NCI-H2227 treated with DMSO at 0.1 percent for 48 hours (cell line): Measurements from ENCODE around the gene POC1B.
"Not testable (repeated sequence)": the region's sequence is repeated elsewhere in the genome, so short reads cannot be mapped to it uniquely, and the experiment has no call there.

Experiments used
- DNase-seq: peaks from one replicate; lab custom pipeline; 2025; lab: John Stamatoyannopoulos, UW

The POC1B gene

DNA sequence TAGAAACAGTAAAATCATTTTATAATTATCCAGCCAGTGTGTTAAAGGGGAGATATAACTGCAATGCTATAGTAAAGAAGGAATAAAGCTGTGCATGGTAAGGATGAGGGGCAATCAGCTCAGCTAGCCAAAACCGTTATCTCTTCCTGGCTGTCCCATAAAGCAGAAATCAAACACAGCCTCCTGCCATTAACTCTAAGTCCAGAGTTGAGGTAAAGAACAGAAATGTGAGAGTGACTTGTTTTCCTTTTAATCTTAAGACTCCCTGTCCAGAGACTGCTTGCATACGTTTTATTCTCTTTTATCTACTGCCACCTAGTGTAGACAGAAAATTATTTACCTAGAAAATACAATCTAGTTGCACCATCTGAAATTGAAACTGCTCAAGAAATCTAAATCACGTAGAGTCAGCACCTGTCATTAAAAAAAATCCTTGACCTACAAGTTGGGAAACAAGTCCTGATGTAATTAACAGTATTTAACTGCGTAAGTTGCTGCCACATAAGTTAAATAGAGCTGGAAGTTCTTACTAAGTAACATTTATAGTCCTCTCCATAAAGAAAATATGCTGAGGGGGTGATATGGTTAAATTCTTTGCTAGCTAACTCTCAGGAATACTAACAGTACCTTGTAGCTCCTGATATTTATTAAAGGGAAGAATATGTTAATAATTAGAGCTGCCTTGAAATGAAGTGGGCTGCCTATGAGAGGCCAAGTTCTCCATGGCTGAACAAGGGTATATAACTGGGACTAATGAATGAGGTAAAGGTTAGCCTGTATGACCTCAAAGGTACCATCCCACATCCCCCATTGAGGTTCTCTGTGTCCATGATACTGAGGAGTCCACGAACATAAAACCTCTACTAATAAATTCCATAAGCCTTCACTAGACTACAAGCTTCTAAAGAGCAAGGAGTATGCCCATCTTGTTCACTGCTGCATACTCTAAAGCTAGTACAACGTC lies 63.9 kb downstream of the POC1B start:
- peak; percentile 78 for DNase-seq

DNA sequence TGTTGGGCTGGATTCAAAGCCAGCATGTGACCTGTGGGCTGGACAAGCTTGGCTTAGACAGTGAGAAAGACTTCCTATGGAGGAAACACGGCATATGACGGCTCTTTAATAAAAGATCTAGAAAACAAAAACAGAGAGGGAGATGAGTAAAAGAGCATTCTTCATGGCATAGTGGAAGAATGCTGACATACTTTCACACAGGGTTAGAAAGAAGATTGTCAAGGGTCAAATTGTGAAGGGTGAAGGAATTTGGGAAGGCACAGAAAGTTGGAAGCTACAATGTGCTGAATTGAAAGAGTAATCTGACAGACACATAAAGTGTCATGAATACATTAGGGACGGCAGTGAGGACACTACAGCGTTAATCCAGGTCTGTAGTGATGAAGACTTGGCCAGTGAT lies 64.7 kb downstream of the POC1B start:
- no peak for DNase-seq

DNA sequence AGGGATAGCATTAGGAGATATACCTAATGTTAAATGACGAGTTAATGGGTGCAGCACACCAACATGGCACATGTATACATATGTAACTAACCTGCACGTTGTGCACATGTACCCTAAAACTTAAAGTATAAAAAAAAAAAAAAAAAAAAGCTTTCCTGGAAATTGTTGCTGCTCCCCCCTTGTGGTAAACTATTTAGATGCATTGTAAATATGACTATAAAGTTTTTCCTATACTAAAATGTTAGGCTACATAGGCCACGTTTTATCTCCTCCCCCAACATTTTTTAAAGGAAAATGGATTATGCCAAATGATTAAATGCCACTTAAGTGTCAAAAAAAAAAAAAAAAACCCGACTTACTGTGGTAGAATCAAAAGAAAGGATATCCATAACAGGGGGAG lies 66.6 kb downstream of the POC1B start:
- DNase-seq: not testable (repeated sequence)

DNA sequence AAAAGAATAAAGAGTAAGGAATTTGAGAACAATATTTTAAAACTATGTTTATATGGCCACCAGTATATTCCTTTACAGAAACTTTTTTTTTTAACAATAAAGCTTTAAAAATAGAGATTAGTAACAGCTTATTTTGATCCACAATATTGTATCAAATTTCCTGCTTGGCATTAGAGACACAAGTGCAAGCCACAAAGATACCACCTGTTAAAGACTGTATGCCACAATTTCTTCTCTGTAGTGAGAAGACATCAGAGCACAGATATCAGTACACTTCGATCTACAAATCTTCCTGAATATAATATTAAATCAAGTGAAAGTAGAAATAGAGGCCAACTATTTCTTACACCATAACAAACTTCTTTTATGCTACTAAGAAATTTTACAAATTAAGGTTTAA lies 69.3 kb downstream of the POC1B start:
- DNase-seq: no peak

DNA sequence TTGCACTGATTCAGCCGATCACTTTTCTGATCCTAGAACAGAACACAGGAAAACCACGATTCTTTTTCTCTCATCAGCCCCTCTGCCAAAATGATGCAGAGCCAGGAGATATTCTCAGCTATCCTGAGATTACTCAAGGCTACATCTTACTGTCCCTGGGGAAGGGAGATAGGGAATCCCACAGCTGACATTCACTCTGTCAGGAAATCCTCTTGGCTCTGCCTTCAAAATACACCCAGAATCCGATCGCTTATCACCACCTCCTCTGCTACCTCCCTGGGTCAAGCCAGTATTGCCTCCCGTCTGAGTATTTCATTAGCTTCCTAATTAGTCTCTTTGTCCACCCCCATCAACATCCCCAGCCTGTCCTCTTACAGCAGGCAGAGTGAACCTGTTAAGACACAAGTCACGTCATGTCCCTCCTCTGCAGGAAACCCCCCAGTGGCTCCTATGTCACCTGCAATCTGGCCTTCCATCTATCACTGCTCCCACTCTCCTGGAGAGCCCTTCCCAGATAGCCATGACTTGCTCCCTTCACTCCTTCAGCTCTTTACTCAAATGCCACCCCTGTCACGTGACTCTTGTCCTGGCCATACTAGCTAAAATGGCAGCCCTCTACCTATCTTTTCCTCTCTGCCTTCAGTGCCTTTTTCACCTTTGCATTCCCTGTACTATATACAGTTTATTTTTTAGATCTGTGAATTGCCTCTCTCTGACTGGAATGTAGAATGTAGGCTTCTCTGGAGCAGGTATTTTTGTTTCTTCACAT lies 71.6 kb downstream of the POC1B start:
- DNase-seq: no peak

DNA sequence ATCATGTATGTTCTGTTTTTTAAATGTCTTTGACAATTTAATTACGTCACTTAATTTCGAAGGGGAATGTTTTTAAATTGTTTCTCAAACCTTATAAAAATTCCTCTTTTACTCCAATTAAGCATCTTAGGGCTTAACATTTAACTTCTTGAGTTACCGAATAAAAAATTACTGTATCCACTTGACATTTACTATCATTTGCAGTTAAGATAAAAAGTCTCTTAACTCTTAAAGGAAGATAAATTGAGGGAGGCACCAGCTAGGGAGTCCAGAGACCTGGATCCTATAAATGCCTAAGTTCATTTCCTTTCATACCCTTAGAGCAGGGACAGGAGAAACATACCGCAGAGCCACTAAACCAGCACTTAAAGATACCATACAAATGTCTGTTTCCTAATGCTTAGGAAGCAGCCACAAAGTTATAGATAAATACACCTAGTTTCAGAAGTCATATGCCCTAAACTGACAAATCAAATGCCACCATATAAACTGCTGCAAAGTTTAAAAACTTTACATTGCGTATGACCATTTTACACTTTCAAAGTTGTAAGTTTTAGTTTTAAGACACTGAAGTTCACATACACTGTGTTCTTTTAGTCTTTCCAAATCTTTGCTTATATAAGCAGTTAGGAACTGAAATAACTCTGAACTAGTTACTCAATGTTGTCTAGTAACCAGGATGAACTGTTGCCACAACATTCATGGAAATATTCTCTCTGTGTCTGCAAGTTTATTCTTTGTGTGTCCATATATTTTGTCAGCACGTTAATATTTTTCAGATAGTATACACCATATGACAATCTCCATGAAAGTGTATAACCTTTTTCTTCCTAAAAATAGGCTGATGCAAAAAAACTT lies 72.5 kb downstream of the POC1B start:
- DNase-seq: no peak

DNA sequence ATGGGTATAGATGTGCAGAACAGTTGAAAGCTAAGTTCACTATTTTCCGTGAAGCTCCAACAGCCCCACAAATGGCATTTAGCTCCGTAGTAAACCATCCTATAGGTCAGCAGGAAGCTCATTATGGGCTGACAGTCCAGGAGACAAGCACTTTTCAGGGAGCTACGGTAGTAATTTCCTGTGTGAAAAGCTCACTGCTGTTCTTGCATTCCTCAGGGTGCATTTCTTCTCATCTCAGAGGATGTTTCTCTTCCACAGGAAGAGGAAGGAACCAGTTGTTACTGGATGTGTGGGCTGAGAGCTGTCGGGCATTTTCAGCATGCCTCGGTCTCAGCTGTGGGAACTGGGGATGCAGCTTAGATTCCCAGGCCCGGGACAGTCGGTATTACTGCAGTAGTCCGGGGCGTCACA lies 74.0 kb downstream of the POC1B start:
- DNase-seq: peak; percentile 15

DNA sequence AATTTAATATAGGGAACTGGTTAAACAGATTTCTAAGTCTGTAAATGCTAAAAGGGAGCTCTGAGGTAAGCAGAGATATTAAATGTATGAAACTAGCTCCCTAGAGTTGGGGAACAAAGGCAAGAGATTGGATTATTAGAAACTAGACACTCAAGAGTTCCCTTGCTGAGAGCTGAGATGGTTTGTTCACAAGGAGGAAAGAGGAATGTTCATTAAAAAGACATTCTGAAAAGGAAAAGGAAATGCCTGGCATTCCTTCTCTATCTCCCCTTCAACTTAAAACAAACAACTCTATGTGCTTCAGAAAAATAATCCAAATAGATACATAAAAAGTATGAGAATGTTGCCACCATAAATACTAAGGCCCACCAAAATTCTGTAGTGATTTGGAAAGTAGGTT lies 74.9 kb downstream of the POC1B start:
- no peak for DNase-seq

DNA sequence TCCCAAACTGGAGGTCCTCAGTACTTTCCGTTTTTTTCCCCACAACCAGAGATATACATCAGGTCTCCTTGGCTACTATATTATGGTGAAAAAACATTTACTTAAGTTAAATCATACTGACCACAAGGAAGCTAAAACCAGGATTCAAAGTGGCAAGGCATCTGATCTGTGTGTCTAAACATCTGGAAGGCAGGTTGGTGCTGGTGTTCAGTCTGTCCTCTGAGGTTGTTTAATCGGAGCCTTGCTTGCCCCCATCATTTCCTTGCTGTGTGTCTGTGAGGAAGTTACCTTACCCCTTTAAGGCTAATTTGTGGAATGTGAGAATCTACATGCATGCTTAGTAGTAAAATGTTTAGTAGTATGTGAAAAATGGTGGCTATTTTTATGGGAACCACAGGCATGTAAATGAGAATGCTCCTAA lies 76.9 kb downstream of the POC1B start:
- no peak for DNase-seq

DNA sequence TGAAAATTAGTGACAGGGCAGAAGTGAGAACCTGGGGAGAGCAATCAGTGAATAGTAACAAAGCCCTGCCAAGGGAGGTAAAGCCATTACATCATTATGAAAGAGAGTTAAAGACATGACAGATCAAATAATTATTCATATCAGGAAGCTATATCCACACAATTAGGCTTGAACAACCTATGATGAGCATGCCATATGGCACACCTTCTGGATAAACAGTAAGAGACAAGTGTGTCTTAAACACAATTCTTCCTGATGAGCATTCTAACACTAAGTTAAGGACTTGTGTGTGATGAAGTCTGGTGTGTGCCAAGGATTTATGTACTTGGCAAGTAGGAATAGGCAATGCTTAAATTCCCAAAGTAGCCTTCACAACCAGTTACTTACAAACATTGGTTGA lies 77.3 kb downstream of the POC1B start:
- DNase-seq: no peak

DNA sequence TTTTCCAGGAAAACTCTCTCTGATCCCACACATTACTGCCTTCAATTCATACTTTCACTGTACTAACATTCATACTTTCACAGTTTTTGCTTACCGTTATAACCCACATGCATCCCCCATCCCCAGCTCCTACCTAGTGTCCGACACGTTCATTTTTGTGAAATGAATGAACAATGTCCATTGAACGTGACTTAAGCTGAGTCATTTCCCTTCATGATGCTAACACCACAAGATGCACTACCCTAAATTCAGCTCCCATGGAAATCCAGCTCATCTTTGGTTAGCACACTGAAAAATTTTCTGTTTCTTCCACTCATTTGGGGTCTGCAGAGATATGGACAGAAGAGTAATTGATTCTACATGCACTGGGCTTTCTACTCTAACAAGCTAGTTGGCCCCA lies 85.9 kb downstream of the POC1B start:
- no peak for DNase-seq

DNA sequence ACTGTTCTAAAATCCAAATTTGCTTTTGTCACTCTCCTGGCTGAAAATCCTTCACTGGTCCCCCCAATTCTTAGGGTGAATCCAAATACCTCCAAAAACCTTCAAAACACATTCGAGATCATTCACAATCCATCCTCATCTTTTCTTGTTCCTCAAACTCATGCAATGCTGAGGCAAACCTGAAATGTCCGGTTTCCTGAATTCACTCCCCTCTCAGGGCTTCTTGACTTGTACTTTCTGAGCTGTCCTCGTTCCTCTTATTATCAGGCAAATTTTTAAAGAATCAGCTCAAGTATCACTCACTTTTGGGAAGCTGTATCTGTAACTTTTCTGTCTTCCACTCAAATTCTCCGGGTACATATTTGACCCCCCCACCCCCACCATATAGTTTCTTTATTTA lies 88.6 kb downstream of the POC1B start:
- no peak for DNase-seq

DNA sequence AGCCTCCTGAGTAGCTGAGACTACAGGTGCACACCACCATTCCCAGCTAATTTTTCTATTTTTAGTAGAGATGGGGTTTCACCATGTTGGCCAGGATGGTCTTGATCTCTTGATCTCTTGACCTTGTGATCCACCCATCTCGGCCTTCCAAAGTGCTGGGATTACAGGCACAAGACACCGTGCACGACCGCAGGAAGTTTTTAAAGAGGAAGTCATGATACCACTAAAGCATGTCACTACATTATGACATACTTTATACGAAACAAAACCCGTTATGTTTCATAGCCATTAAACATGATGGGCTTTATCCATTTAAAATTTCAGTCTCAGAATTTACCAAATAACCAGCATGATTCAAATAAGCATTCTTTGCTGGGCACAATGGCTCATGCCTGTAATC lies 89.8 kb downstream of the POC1B start:
- DNase-seq: no peak

DNA sequence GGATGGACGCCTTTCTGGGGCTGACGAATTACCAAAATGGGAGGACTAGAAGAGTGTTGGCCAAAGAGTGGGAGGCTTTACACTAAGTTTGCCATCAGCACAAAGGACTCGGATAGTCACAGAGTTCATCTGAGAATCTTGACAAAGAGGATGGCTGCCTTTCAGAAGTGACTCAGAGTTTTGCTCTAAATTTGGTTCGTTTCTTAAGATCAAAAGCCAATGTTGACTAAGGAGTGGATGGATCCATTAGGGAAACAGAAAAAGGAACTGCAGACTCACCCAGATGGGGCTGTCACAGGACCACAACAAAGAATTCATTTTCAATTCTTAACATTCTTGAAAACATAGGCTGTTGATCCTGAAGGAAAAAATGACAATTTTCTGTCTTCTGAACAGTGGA lies 92.2 kb downstream of the POC1B start:
- DNase-seq: no peak

DNA sequence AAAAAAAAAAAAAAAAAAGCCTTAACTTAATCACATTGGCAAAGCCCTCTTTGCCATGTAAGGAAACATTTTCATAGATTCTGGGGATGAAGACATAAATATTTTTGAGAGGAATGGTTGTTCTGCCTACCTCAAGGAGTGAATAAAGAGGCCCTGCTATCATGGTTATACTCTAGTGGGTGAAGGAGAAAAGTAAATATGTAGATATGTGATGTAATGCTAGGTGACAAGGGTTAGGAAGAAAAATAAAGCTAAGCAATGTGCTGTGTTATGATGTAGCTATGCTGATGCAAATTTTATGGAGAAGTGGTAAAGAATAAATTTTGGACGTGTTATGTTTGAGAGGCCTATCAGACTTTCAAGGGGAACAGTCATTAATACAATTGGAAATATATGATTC lies 93.5 kb downstream of the POC1B start:
- no peak for DNase-seq

DNA sequence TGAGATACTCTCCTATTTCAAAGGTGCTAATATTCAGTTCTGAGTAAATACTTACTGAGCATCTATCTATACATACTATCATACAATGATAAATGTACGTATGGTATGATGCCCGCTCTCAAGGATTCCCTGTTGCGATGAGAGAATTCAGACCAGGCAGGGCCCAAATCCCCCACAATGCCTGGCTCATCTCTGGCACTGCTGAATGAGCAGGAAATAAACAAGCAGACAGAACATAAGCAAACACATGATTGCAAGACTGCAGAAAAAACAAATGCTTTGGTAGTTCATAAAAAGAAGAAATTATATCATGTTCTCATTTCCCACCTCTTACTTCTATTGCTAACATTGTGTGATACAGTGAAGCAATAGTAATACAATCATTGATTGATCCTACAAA lies 96.3 kb downstream of the POC1B start:
- DNase-seq: no peak

DNA sequence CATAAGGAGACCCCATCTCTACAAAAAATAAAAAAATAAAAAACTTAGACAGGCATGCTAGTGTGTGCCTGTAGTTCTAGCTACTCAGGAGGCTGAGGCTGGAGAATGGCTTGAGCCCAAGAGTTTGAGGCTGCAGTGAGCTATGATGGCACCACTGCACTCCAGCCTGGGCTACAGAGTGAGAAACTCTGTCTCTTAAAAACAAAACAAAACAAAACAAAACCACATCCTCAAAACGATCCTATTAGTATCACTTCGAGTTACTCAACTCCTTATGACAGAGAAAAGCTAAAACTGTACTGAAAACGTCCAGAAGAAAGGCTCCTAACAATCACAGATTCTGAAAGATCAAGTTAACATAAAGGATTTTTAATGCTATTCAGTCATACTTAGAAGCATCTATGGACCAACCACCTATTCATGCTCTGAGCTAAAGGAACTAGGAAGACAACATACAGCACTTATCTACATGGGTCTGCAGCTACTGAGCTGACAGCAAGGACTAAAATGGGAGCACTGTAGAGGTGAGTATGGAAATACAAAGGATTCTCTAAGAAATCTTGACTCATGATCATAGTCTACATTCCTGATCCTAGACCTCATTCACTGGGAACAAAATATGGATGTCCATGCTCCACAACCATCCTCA lies 98.2 kb downstream of the POC1B start:
- DNase-seq: no peak

DNA sequence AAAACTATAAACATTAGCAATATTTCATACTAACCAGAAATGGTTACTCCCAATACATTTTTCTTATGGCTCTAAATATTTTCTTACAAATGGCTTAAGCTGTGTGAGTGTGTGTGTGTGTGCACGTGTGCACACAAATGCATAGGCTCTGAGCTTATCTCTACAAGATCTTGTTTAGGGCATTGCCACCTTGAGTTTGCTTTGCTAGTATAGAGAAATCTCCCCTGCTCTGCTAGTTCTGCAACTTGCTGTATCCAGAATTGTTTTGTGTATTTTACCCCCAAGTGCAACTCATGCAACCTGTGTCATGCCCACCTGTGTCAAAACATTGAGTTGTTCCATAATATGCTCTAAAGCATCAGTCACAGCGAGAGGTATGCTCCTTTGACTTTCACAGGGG lies 101.0 kb downstream of the POC1B start:
- no peak for DNase-seq

DNA sequence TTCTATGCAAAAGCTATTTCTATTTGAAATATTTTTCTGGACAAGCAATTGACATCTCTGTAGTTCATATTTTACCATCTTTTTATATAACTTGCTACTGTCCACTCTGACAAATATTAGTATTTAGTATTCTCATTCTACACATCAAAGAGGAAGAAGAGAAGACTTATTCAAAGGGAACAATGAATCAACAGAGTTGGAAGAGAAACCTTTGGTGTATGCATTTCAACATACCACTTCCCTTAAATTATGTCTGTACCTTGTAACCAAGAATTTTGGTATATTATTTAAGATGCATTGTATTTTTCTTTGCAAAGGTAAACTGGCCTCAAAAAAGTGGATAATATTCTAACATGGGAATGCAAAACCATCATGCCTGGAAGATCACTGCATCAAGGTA lies 101.5 kb downstream of the POC1B start:
- no peak for DNase-seq

DNA sequence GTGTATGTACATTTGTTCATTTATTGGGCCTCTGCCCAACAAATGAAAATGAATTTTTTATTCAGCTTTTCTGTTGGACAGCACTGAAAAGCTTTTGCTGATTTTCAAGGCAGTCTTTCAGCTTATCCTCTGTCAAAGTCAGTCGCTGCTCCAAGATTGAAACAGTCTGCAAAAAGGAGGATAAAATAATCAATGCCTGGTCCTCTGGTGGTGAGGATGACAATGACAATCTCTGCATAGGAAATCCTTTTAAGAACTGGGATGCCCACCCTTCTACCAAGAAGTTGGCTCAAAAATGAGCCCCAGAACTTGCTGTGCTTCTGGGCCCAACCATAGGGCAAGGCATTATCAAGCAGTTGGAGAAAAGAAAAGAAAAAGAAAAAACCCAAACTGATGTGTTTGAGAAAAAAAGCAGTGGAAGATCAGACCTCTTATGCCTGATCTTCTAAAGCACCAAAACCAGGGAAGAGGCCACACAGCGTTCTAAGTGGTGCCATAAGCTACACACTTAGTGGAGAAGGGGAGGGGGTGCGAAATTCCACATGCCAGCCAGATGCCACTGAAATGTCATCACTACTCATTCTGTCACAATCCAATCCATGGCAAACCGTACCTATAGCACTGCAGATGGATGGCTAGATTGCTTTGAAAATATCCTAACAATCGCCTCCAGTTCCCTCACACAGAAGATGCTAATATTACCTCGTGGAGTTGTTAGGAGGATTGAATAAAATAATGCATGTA lies 104.6 kb downstream of the POC1B start:
- no peak for DNase-seq
